ENCODE results near the gene ATP4B.

ATP4B gene

GRCh38 chr13:113663934-113664333, 5.9 kb upstream of the ATP4B start:
- TF ChIP-seq CTCF (IDR thresholded peaks at IDR 0.05; ENCODE audit: low read length, missing control alignments), result no peak
- H3K4me3 ChIP-seq (replicated peaks; ENCODE audit: low read depth, low read length), result no peak overlapping the region
- no peak for DNase-seq (ENCODE audit: low read depth)

- H3K4me3 ChIP-seq (replicated peaks; ENCODE audit: low read depth, low read length), result no peak overlapping the region
- no peak for TF ChIP-seq CTCF (IDR thresholded peaks at IDR 0.05; ENCODE audit: low read length, missing control alignments)
- DNase-seq (ENCODE audit: low read depth), result no peak
These were observed 3.5 kb upstream of the ATP4B start for GRCh38 chr13:113661509-113661908.

DNA sequence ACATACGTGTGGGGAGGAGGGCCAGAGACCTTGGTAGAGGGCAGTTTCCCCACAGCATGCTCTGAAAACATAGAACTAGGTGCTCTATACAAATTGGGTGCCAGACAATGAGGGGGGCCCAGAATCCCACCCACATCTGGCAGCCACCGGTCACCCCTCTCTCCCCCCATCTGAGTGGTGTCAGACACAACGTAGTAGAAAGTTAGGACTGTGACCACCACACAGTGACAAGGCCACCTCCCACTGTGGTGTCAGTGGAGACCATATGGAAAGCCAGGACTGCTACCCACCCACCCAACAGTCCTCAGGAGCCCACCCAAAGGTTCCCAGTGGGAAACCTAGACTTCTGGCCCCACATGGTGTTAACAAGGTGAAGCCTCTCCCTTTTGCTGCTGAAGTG, 2.1 kb upstream of the ATP4B start:
- no peak for TF ChIP-seq CTCF (IDR thresholded peaks at IDR 0.05; ENCODE audit: low read length, missing control alignments)
- DNase-seq (ENCODE audit: low read depth), result no peak
- no peak overlapping the region for H3K4me3 ChIP-seq (replicated peaks; ENCODE audit: low read depth, low read length)

DNA sequence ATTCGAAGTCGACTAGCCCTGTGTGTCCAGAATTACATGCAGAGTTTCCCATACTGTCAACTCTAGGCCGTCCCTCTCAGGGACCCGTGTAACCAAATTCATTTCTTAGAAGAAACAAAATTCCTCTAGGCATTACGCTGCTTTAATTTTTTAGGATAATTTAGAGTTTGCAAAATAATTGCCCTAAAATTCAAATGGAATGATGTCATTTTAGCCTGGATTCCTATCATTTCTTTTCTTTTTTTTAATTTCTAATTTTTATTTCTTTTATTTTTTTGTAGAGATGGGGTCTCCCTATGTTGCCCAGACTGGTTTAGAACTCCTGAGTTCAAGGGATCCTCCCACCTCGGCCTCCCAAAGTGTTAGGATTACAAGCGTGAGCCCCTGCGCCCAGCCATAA, 1.3 kb upstream of the ATP4B start:
- TF ChIP-seq CTCF (IDR thresholded peaks at IDR 0.05; ENCODE audit: low read length, missing control alignments), result no peak
- no peak overlapping the region for H3K4me3 ChIP-seq (replicated peaks; ENCODE audit: low read depth, low read length)
- DNase-seq (ENCODE audit: low read depth), result no peak

DNA sequence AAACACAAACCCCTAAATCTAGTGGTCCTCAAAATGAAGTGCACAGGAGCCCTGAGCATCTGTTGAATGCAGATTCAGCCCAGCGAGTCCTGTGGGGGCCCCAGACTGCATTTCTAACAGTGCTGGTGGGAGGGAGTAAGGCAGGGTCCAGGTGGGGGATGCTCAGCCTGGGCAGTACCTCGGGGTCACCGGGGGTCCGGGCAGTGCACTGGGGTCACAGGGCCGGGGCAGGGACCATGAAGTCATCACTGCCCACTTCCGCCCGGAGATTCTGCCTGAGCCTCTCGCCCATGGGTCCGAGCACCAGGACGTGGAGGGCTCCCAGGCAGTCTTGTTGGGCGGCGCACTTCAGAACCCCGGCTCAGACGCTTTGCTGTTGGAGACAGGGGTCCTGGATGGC, 838 bp upstream of the ATP4B start:
- no peak for DNase-seq (ENCODE audit: low read depth)
- H3K4me3 ChIP-seq (replicated peaks; ENCODE audit: low read depth, low read length), result no peak overlapping the region
- TF ChIP-seq CTCF (IDR thresholded peaks at IDR 0.05; ENCODE audit: low read length, missing control alignments), result no peak

- no peak overlapping the region for H3K4me3 ChIP-seq (replicated peaks; ENCODE audit: low read depth, low read length)
- TF ChIP-seq CTCF (IDR thresholded peaks at IDR 0.05; ENCODE audit: low read length, missing control alignments), result no peak
- DNase-seq (ENCODE audit: low read depth), result no peak
These were observed 947 bp downstream of the ATP4B start for GRCh38 chr13:113656831-113657671.

Data from fibroblast of pulmonary artery (primary cell).